GM18909 (cell line): ENCODE data around the gene ZNF514.
"Not testable (repeated sequence)": the region's sequence is repeated elsewhere in the genome, so short reads cannot be mapped to it uniquely, and the experiment has no call there.

Source experiments
- ATAC-seq: cut with Tn5 transposase; IDR thresholded peaks from one replicate; pipeline ENCODE4 v1.9.1; 2021; ENCODE audit warnings: mild to moderate bottlenecking; ENCODE audit not compliant: unreplicated experiment, poor library complexity

Gene ZNF514

DNA sequence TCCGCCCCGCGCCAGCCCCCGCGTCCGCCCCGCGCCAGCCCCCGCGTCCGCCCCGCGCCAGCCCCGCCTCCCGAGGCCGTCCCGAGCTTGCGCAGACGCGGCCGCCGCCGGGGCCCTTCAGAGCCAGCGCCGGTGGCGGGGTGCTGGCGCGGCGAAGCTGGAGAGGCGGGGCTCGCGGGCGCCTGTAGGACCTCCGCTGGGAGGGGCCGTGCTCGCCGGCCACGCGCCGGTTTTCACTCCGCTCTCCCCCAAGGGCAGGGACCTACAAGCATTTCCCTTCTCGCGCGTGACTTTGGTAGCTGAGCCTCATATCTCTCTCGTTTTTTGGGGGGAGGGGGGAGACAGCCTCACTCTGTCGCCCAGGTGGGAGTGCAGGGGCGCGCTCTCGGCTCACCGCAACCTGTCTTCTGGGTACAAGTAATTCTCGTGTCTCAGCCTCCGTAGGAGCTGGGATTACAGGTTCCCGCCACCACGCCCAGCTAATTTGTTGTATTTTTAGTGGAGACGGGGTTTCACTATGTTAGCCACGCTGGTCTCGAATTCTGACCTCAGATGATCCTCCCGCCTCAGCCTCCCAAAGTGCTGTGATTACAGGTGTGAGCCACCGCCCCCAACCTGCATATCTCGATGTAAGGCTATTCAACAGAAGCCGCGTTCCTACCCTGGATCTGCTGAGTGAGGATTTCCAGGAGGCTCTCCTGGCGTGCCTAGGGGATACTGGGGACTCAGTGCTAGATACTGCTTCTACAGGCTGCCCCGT is at the start of gene ZNF514:
Gene ZNF514, minus strand, starts transcription at position 159 of the 760 bp plus-strand sequence. CDS start 6,595 bp downstream, outside the sequence.
- ATAC-seq: peak; percentile 92

DNA sequence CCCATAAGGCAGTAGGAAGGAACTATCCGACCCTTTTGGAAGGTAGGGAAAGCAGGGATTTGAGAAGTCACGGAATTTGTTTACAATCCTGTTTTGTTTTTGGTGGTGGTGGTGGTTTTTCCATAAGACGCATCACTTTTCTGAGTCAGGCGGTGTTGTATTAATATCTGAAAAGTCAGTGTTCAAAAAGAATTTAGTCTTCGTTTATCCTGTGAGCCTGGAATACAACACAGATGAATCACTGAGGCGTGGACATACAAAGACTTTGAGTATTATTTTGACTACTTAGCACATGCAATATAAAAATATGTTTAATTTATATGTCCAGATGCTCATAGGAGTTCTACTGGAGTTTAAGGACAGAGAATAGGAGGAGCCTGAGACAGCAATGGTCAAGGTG is 48.5 kb upstream of the ZNF514 start:
- no peak for ATAC-seq

DNA sequence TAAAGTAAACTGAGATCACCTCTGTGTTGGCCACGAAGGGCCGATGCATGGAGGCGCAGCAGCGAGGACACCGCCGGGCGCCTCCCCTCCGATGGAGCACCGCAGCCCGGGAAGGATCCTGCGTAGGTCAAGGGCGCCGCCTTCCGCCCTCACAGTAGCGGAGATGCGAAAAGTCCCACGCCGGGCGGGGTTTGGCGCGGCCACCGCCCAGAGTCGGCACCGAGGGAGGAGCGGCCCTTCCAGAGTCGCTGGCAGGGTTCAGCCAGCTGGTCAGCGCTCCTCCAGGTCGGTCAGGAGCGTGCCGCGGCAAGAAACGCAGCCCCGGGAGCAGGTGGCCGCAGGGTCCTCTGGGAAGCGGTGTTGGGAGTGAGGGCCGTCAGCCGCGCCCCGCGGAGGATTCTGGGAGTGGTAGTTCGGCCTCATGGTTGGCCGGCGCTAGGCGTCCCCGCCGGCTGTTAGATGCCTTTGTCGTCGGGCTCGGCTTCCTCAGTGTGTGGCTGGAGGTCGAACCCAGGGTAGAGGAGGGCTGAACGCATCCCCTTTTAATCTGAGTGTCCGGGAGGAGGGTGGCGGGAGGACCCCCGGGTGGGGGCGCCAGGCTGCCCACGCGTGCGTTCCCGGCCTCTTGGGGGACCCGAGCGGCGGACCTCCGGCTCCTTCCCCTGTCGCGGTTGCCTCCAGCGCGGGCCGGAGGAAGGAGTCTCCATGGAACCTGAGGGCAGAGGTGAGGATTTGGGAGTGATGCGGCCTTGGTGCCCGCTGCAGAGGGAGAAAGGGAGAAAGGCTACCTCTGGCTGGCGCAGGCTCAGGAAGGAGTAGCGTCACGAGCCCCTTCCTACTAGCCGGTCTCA is 47.7 kb upstream of the ZNF514 start, which contains the start of gene ZNF892:
Gene ZNF892, plus strand, starts transcription at position 411 of the 851 bp plus-strand sequence. Its CDS starts 295 bp downstream, at position 706.
- ATAC-seq: peak; percentile 97

DNA sequence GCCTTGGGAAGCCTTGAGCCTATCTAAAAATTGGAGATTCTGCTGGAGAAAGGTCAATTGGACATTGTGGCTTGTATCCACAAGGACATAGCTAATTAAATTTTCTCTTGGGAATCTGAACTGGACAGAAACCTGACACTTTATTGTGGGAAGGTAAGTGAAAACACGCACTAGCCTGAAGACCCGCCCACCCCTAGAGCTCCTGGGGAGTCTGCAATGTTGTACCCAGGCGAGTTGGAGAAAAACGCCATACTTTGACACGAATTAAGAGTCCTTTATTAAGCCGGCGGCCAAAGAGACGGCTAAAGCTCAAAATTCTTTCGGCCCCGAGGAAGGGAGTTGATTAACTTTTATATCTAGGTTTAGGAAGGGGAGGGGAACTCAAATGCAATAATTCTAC is 46.4 kb upstream of the ZNF514 start:
- no peak for ATAC-seq

DNA sequence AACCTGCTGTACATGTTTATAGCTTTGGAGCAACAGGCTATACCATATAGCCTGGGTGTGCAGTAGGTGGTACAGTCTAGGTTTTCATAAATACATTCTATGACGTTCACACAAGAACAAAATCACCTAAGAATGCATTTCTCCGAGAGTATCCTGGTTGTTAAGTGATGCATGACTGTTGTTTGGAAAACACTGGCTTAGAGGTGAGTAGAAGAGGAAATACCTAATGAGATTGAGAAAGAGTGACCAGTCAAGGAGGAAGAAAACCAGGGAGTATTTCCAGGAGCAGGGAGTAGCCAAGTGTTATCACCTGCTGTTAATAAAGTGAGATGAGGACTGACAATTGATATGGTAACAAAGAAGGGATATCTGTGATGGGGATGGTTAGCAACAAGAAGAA is 44.7 kb upstream of the ZNF514 start:
- no peak for ATAC-seq

DNA sequence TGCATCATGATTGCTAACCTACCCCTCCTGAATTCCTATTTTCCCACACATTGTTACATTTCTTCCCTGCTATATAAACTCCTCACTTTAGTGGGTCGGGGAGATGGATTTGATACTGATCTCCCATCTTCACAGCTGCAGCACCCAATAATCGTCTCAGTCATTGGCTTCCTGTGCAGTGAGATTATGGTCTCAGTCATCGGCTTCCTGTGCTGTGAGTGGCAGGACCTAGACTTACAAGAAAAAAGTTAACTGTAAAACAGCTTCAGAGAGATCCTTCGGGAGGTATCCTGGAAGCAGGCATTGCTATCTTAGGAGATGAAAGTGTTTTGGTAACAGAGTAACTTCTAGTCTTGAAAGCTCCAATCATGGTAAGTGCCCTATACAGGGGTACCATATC is 44.3 kb upstream of the ZNF514 start:
- ATAC-seq: no peak

DNA sequence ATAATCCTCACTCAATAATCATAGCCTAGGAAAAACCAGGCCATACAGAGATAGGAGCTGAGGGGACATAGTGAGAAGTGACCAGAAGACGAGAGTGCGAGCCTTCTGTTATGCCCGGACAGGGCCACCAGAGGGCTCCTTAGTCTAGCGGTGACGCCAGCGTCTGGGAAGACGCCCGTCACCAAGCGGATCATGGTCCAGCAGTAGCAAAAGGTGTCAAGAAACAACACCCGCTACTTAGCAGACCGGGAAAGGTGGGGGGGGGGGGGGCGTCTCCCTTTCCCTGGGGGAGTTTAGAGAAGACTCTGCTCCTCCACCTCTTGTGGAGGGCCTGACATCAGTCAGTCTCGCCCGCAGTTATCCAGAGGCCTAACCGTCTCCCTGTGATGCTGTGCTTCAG is 33.3 kb upstream of the ZNF514 start:
- not testable (repeated sequence) for ATAC-seq

DNA sequence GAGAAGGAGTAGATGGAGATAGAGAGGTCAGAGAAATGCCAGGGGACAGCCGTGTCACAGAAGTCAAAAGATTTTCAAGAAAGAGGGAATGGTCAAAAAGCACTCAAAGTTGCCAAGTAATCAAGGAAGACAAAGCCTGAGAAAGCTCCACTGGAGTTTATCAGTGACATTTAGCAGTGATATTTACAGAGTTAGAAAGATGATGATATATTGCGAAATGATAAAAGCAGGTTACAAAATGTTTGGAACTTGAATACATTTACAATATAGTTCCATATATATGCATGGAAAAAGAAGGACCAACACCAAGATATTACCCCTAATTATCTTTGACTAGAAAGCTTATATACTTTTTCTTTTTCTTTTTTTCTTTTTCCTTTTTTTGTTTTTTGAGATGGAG is 26.3 kb upstream of the ZNF514 start:
- no peak for ATAC-seq

DNA sequence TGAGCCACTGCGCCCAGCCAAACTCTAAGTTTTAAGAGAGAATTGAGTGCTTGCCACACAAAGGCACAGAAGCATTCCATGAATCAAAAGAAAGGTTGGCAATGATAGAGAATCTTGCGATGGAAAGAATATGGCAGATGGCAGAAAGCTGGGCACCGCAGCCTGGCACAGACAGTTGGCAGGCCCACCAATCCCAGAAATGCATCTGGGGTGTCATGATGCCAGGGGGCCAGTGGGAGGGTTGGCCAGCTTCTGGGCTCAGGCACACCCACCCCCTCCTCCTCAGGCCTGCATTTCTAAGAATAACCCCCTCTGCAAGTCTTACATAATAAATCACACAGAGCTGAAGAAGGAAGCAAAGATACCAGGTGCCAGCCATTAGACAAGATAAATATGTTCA is 25.5 kb upstream of the ZNF514 start:
- no peak for ATAC-seq

DNA sequence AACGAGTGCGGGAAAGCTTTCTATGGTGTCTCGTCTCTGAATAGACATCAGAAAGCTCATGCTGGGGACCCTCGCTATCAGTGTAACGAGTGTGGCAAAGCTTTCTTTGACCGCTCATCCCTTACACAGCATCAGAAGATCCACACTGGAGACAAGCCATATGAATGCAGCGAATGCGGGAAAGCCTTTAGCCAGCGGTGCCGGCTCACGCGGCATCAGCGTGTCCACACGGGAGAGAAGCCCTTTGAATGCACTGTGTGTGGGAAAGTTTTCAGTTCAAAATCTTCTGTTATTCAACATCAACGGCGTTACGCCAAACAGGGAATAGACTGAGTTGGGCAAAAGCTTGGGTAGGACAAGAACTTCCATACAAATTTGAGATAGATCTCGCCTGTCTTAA is 22.1 kb upstream of the ZNF514 start:
- no peak for ATAC-seq

DNA sequence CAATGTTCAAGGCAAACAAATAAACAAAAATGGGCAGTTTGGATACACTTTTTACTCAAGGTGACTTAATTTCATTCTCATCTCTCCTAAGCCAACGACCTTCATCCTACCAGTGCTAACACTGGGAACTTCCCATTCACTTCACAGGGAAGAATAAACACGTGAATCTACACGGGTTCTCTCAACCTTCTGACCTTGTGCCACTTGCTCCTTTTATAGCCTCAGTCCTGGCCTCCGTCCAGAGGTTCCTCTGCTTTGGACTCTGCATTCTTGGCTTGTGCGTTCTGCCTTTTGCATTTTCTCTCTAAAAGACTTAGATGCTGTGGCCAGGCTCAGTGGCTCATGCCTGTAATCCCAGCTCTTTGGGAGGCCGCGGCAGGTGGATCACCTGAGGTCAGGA is 19.8 kb upstream of the ZNF514 start:
- no peak for ATAC-seq

DNA sequence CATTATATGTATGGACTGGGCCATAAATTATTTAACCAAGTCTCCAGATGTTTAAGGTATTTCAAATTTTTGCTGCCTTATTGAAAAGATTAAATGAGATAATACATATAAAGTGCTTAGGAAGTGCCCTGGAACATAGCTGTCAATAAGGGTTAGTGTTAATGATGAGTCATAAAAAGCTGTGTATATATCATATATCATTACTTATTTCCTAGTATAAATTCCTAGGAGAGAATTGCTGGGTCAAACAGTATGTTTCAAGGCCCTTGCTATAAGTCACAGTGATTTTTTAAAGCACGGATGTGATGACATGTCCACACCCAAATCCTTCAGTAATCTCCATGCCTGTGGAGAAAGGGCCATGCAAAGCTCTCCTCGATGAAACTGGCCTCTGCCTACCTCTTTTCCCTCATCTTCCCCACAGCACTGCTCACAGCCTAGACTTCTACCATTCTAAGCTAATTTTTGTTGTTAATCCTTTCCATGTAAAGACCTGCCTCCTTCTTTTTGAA is 14.4 kb upstream of the ZNF514 start:
- ATAC-seq: no peak

DNA sequence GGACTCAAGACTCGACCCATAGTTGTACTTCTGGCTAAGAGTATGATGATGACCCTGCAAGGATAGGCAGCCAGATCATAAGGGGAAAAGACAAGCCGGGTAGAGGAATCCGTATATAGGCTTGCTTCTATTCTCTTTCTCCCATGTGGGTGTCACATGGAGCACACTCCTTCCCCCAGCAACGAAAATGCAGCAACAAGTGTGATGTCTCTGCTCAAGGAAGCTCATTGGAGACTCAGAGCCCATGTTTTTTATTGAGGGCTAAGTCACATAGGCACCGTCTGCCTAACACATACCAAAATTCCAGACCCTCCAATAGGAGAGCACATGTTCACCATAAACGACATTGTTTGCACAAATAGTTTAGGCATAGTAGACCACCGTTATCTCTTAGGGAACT is 12.3 kb upstream of the ZNF514 start:
- no peak for ATAC-seq

DNA sequence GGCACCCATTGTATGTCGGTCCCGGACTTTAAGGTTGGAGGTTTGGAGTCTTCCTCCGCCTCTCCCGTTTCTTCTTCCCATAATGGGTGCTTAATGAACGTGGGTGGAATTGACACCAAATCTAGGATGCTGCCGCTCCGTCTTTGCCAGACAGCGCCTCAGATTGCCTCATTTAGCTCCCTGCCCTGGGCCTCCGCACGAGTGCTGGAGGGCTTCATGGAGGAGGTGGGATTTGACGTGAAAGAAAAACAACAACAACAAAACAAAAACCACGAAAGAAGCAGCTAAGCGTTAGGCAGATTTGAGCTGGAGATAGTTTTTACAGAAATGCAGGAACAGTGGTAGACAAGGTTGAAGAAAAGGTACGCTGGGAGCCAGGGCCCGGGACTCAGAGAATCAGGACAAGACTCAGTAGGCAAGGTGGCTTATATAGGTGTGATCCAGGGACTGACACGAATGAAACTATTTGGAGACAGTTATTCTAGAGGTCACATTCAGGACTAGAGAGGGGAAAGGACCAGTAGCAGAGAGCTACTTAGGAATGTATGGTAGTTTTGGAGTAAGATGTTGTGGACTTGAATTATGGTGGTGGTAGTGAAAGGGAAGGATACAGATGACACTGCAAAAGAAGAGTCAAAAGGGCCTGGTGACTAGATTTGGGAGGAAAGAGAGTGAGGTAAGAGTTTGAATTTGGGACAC is 6.6 kb upstream of the ZNF514 start:
- peak; percentile 19 for ATAC-seq

DNA sequence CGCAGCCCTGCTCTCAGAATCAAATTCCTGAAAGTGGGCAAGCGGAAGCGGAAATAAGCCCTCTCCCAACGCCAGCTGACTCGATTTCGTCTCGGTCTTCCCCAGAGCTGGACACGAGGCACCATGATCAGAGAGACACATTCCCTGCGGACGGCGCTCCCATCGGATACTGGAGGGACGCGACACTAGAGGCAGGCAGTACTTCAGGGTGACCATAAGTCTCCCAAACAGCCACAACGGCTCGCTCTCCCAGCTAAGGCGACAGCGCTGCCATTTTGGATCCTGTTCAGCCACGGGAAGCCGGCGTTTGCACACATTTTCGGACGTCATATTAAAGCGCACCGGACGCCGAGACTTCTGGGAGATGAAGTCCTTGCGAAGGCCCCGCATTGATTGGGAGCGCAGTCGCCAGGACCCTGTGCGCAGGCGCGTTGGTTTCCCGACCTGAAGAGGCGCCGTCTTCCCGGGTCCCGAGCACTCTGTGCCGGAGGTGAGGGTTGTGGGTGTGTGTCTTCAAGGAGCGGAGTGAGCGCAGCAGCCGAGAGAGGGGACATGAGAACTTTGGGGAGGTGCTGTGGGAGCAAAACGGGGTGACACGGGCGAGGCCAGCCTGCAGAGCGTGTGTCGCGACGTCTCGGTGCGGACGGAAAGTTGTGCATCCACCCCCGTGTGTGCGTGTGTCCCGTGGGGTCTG is 5.9 kb upstream of the ZNF514 start, which contains the start of gene ZNF2:
Gene ZNF2, plus strand, starts transcription at position 439 of the 694 bp plus-strand sequence. CDS start 10,418 bp downstream, outside the sequence.
- peak; percentile 94 for ATAC-seq

DNA sequence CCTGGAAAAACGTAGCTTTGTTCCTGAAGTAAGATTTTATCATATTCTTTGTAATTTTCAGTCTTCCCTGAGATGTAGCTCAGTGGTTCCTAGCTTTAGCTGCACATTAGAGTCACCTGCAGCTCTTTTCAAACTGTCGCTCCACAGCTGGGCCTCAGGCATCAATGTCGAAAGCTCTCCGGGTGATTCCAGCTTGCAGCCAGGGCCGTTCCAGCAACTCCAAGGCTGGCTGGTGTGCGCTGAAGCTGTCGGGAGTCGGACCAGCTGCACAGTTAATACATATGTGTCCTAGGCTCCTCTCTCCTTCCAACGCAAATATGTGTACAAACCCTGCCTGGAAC is 5.4 kb upstream of the ZNF514 start:
- ATAC-seq: peak; percentile 9

DNA sequence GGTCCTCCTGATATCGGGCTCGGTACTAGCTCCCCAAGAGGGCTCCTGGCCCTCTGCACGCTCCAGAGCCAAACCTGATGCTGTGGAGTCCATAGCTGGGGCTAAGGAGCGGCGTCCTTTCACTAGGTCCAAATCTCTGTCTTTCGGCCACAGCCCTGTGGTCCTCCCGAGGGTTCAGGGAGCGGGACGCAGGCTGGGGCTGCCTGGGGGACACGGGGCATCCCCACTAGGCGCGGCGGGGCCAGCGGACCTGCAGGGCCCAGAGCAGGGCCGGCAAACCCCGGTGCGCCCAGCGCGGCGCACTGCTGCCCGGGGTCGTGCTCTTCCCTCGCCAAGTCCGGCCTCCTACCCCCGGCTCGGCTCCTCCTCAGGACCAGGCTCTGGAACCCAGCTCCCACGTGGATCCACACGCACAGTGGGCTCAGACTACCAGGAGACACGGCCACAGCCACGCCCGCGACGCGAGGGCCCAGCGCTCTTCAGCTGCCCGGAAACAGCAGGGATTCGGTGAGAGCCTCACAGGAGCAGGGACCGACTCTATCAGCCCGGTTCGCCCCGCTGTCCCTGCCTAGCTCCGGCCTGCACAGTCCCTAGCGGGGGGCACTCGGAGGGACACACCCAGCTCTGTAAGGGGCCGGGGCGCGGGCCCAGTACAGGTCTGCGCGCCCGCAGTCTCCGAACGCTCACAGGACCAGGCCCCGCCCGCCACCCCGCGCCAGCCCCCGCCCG is 593 bp downstream of the ZNF514 start:
- peak; percentile 54 for ATAC-seq

DNA sequence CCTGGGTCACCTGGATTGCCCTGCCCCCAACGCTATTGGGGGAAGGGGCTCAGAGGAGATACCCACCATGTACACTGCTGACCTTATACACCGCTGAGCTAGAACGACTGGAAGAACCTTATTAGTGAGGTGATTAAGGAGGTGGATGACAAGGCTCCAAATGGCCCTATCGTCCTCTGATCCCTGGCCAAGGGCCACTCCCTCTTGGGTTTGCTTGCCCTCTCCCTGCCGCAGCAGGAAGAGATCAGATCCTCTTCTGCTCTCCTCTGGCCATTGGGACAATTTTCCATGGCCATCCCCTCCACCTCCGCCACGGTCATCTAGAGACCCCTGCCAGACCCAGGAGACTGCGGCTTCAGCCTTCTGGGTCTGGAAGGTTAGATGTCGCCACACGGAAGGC is 1.2 kb downstream of the ZNF514 start:
- no peak for ATAC-seq

DNA sequence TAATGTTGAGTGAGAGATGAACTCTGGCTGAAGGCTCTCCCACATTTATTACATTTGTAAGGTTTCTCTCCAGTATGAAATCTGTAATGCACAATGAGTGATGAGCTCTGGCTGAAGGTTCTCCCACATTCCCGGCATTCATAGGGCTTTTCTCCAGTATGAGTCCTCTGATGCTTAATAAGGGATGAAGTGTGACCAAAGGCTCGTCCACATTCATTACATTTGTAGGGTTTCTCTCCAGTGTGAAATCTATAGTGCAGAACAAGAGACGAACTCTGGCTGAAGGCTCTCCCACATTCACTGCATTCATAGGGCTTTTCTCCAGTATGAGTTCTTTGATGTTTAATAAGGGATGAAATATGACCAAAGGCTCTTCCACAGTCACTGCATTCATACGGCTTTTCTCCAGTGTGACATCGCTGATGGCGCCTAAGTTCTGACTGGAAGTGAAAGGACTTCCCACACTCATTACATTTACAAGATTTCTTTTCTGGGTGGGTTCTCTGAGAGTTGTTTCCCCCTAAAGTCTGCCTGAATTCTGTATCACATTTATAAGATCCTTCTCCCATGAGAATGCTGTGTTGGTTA is 10.2 kb downstream of the ZNF514 start:
- ATAC-seq: no peak
